Neural progenitor cell (in vitro differentiated cells): ENCODE results near the gene CTIF.

Source experiments
- CTCF ChIP-seq: fragments of 200-600 bp; sonication (generic); IDR thresholded peaks from 2 replicates; pipeline ENCODE4 v1.5.1; 2017; ENCODE audit warnings: antibody characterized with exemption, mild to moderate bottlenecking
- EZH2 ChIP-seq: fragments of 200-600 bp; sonication (generic); IDR thresholded peaks from 2 replicates; pipeline ENCODE4 v1.6.1; 2017; ENCODE audit warnings: antibody characterized with exemption, mild to moderate bottlenecking, moderate library complexity

GRCh38 chr18:48611203-48611602 lies 72.4 kb downstream of the CTIF start:
- TF ChIP-seq CTCF (no peak), EZH2 (no peak)
